Muscle layer of colon (tissue), 2 donors: ENCODE measurements around the gene DMRTC1.
"Not testable (repeated sequence)": the region's sequence is repeated elsewhere in the genome, so short reads cannot be mapped to it uniquely, and the experiment has no call there.

Experiments used
- H3K27ac ChIP-seq: one replicate; pipeline ENCODE4 v1.7.0; 2013; ENCODE audit warnings: low read depth, mild to moderate bottlenecking, low read length, moderate library complexity
- H3K27me3 ChIP-seq, 2 donors: one replicate each; pipeline ENCODE4 v1.7.0; 2013; ENCODE audit warnings: low read length in 2 of 2, mild to moderate bottlenecking in 2 of 2; ENCODE audit not compliant: insufficient read depth in 2 of 2, control insufficient read depth in 1 of 2
- H3K36me3 ChIP-seq: one replicate; pipeline ENCODE4 v1.7.0; 2013; ENCODE audit warnings: mild to moderate bottlenecking, low read length; ENCODE audit not compliant: insufficient read depth
- H3K4me1 ChIP-seq: one replicate; pipeline ENCODE4 v1.7.0; 2013; ENCODE audit warnings: mild to moderate bottlenecking, low read length; ENCODE audit not compliant: insufficient read depth
- H3K4me3 ChIP-seq, 2 donors: one replicate each; pipeline ENCODE4 v1.7.0; 2013; ENCODE audit warnings: low read length in 2 of 2, low read depth in 1 of 2, mild to moderate bottlenecking in 1 of 2, moderate library complexity in 1 of 2
- H3K9ac ChIP-seq: one replicate; pipeline ENCODE4 v1.7.0; 2013; ENCODE audit warnings: low read length
- H3K9me3 ChIP-seq: one replicate; pipeline ENCODE4 v1.7.0; 2013; ENCODE audit warnings: mild to moderate bottlenecking, low read length
- donor health status: abdominal sarcoma.
- donor health status: Adenocarcinoma of cecum.

Gene DMRTC1

GRCh38 chrX:72912315-72912714, 31.3 kb downstream of the DMRTC1 start, which contains the start of gene FAM236C:
Gene FAM236C, plus strand, starts transcription at chrX:72912615. Its CDS starts 100 bp downstream, at chrX:72912715.
- not testable (repeated sequence) for H3K36me3 ChIP-seq, H3K9ac ChIP-seq, H3K27me3 ChIP-seq, H3K27ac ChIP-seq, H3K4me1 ChIP-seq, H3K9me3 ChIP-seq, H3K4me3 ChIP-seq

GRCh38 chrX:72889740-72890139, 53.9 kb downstream of the DMRTC1 start:
- not testable (repeated sequence) for H3K36me3 ChIP-seq, H3K4me3 ChIP-seq, H3K27me3 ChIP-seq, H3K9ac ChIP-seq, H3K27ac ChIP-seq, H3K9me3 ChIP-seq, H3K4me1 ChIP-seq

- H3K9me3 ChIP-seq, H3K4me3 ChIP-seq, H3K4me1 ChIP-seq, H3K27me3 ChIP-seq, H3K36me3 ChIP-seq, H3K9ac ChIP-seq, H3K27ac ChIP-seq: not testable (repeated sequence)
Measured at GRCh38 chrX:72882898-72883297, 60.7 kb downstream of the DMRTC1 start.

GRCh38 chrX:72837532-72837931, 106.1 kb downstream of the DMRTC1 start:
- H3K9me3 ChIP-seq, H3K27ac ChIP-seq, H3K4me3 ChIP-seq, H3K4me1 ChIP-seq, H3K9ac ChIP-seq, H3K36me3 ChIP-seq, H3K27me3 ChIP-seq: not testable (repeated sequence)

DNA sequence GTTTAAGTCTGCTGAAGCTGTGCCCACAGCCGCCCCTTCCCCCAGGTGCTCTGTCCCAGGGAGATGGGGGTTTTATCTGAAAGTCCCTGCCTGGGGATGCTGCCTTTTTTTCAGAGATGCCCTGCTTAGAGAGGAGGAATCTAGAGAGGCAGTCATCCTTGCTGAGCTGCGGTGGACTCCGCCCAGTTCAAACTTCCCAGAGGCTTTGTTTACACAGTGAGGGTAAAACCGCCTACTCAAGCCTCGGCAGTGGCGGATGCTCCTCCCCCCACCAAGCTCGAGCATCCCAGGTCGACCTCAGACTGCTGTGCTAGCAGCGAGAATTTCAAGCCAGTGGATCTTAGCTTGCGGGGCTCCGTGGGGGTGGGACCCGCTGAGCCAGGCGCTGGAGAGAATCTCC, 112.9 kb downstream of the DMRTC1 start:
- H3K4me3 ChIP-seq, H3K9me3 ChIP-seq, H3K27me3 ChIP-seq, H3K4me1 ChIP-seq, H3K36me3 ChIP-seq, H3K27ac ChIP-seq, H3K9ac ChIP-seq: not testable (repeated sequence)
